ENCODE data around the gene SERTM1.

DNA sequence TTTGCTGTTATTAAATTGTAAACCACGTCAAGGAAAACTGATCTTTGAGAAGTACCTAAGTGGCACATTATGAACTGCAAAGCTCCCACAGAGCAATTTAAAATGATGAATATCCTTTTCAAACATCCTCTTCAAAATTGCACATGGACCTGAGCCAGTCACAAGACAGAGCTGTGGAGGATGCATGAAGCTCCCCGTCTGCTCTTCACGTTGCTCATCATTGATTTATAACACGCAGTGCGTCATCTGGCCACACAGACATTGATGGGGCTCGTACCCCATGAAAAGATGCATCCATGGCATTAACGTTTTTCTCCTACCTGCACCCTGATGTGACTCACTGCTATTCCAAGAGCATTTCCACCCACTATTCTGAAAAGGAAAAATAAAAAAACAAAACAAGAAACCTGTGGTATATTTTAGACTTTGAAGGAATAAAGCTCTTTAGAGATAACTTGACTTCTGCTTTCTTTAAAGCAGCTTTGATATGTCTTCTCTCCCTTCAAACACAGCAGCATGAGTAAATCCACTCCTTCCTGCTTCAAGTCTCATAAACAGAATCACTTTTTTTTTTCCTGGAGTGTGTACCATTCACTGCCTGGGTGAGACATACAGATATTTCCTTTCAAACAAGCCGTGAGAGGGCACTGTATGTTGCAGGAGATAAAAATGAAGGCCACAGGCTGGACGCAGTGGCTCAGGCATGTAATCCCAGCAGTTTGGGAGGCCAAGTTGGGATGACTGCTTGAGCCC is 7.2 kb upstream of the SERTM1 start:
- TF ChIP-seq, protein P1, sequence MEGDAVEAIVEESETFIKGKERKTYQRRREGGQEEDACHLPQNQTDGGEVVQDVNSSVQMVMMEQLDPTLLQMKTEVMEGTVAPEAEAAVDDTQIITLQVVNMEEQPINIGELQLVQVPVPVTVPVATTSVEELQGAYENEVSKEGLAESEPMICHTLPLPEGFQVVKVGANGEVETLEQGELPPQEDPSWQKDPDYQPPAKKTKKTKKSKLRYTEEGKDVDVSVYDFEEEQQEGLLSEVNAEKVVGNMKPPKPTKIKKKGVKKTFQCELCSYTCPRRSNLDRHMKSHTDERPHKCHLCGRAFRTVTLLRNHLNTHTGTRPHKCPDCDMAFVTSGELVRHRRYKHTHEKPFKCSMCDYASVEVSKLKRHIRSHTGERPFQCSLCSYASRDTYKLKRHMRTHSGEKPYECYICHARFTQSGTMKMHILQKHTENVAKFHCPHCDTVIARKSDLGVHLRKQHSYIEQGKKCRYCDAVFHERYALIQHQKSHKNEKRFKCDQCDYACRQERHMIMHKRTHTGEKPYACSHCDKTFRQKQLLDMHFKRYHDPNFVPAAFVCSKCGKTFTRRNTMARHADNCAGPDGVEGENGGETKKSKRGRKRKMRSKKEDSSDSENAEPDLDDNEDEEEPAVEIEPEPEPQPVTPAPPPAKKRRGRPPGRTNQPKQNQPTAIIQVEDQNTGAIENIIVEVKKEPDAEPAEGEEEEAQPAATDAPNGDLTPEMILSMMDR (conservative IDR thresholded peaks at IDR 0.05 in 1 of 2, IDR thresholded peaks at IDR 0.05 in 1 of 2; ENCODE audit: low read depth in 1 of 2, low read length in 2 of 2), result no peak
- no peak for TF ChIP-seq EZH2 (IDR thresholded peaks at IDR 0.05; ENCODE audit: low read length, missing control alignments)

Measured in fibroblast of lung (primary cell).